HL-60/S4 treated with phorbol 12-myristate 13-acetate at 8.2 ng/mL for 4 days and 3 days (cell line): ENCODE measurements around the gene UGT1A6.
"Not testable (repeated sequence)": the region's sequence is repeated elsewhere in the genome, so short reads cannot be mapped to it uniquely, and the experiment has no call there.

Experiments used
- in situ Hi-C: fragments of 300-500 bp; cut with MboI; formaldehyde crosslinking; loops from 2 replicates; pipeline ENCODE4 v1.15.0; 2022; ENCODE audit warnings: low sequenced_read_pairs

UGT1A6 gene

GRCh38 chr2:233692648-233693047, at the start of gene UGT1A6:
Gene UGT1A6, plus strand, starts transcription at chr2:233692890. Its CDS starts 115 bp downstream, at chr2:233693005.
- in situ Hi-C loops, result no loop called here

- in situ Hi-C loops, result no loop called here
Observed at GRCh38 chr2:233643128-233643527, 49.6 kb upstream of the UGT1A6 start.

DNA sequence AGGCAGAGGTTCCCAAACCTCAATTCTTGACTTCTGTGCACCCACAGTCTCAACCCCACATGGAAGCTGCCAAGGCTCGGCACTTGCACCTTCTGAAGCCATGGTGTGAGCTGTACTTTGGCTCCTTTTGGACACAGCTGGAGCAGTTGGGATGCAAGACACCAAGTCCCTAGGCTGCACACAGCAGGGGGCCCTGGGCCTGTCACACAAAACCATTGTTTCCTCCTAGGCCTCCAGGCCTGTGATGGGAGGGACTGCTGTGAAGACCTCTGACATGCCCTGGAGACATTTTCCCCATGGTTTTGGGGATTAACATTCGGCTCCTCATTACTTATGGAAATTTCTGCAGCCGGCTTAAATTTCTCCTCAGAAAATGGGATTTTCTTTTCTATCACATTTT, 46.7 kb upstream of the UGT1A6 start:
- in situ Hi-C loops, result not testable (repeated sequence)

DNA sequence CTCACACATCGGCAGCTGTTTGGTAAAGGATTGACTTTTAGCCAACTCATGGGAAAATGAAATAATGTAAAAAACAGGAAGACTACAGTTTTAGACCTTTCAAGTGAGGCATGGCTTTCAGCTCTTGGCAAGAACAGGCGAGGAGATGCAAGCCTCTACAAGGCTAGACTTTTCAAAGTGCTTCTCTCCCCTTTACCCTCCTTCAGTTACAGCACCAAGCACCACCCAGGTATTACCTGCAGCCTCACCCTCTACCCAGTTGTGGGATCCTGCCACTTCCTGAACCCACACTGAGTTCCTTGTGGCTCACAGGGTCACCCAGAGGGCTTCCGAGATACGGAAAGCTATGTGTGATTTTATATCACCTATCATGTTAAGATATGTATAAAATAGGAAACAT, 41.7 kb upstream of the UGT1A6 start:
- in situ Hi-C loops, result no loop called here

GRCh38 chr2:233651430-233651829, 41.3 kb upstream of the UGT1A6 start:
- in situ Hi-C loops, result no loop called here

DNA sequence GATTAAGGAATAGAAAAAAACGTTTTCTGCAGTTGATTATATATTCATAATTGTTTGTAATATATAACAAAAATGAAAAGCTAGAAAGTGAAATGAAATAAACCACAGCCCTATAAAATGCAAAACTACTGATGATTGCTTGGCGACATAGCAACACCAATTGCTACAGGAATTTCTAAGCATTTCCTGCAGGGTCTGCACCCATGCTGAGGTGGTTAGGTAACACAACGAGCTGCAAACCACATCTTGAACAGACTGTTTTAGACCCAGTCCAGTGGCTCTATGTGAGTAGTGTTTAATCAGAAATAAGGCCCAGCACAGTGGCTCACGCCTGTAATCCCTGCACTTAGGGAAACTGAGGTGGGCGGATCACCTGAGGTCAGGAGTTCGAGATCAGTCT, 38.2 kb upstream of the UGT1A6 start:
- in situ Hi-C loops, result no loop called here

DNA sequence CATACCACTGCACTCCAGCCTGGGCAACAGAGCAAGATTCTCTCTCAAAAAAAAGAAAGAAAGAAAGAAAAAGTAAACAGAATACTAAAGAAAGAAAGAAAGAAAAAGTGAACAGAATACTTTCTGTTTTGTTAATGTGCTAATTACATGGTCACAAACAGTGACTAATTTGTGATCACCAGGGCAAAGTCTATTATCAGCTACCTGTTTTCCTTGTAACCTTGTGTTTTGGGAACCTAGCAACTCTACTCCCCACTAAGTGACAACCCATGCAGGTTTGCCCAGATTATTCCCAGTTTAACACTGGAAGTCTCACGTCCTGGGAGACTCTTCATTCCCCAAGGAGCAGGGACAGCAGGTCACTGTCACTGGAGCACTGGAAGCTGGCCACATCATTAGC, 37.6 kb upstream of the UGT1A6 start:
- in situ Hi-C loops, result no loop called here

DNA sequence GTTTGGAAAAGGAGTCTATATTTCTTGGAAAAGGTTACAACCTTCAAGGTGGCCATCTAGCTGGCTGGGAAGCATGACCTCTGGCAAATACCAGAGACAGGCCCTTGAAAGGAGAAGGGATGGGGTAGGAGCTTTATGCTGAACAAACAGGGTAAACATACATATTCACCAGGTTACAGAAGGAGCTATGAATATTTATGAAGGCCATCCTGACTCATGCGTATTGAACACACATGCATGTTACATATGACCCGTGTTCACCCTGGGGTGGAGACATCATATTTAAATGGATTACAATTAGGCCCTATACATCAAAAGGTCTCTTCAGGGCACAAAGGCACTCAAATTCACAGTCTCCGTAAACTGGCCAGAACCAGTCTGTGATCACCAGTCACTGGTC, 36.7 kb upstream of the UGT1A6 start:
- in situ Hi-C loops, result not testable (repeated sequence)

DNA sequence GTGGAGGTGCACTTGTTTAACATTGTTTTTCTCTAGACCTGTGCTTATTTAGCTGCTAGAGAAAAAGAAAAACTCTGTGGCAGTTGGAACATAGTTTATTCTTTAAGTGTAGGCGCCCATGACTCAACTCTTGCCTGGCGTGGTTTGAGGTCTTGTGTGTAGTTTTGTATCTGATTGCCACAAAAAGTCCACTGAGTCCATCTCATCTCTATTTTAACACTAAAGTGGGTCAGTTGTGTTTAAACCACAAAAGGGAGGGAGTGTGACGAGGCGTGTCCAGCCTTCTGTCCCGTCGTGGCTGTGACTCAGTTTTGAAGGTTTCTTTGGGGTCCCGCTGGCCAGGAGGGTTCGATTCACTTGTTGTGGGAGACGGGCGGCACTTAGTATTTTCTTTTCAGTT, 36.2 kb upstream of the UGT1A6 start:
- in situ Hi-C loops, result no loop called here

- in situ Hi-C loops, result no loop called here
Observed at GRCh38 chr2:233658610-233659009, 34.1 kb upstream of the UGT1A6 start.

DNA sequence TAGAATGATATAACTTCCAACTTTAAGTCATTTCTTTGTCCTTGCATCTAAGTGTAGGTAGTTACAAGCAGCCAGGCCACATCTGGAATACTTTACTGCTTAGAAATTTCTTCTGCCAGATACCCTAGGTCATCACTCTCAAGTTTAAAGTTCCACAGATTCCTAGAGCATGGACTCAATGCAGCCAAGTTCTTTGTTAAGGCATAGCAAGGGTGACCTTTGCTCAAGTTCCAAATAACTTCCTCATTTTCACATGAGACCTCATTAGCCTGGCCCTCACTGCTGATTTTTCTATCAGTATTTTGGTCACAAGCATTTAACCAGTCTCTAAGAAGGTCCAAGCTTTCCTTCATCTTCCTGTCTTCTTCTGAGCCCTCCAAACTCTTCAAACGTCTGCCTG, 28.8 kb upstream of the UGT1A6 start:
- in situ Hi-C loops, result no loop called here

DNA sequence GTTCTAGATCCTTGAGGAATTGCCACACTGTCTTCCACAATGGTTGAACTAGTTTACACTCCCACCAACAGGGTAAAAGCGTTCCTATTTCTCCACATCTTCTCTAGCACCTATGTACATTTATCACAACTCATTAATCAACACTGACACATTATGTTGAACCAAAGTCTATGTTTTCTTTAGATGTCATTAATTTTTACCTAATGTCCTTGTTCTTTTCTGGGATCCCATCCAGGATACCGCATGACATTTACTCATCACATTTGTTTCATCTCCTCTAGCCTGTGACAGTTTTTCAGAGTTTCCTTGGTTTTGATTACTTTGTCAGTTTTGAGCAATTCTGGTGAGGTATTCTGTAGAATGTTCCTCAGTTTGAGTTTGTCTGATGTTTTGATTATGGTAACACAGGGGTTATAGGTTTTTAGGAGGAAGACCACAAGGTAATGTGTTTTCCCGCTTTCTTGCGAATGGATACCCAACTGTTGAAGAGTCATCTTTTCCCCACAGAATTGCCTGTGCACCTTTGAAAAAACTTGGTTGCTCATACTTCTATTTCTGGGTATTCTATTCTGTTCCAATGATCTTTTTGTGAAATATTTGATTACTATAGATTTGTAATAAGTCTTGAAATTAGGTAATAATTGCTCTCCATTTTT, 24.0 kb upstream of the UGT1A6 start:
- in situ Hi-C loops, result no loop called here

GRCh38 chr2:233671290-233672161, 21.2 kb upstream of the UGT1A6 start, which contains the start of gene UGT1A9:
Gene UGT1A9, plus strand, starts transcription at chr2:233671898. Its CDS starts 37 bp downstream, at chr2:233671935.
- in situ Hi-C loops, result no loop called here

- in situ Hi-C loops, result no loop called here
Observed at GRCh38 chr2:233672886-233673285, 19.8 kb upstream of the UGT1A6 start.

- in situ Hi-C loops, result no loop called here
Observed at GRCh38 chr2:233673896-233674295, 18.8 kb upstream of the UGT1A6 start.

GRCh38 chr2:233674314-233674713, 18.4 kb upstream of the UGT1A6 start:
- in situ Hi-C loops, result no loop called here

DNA sequence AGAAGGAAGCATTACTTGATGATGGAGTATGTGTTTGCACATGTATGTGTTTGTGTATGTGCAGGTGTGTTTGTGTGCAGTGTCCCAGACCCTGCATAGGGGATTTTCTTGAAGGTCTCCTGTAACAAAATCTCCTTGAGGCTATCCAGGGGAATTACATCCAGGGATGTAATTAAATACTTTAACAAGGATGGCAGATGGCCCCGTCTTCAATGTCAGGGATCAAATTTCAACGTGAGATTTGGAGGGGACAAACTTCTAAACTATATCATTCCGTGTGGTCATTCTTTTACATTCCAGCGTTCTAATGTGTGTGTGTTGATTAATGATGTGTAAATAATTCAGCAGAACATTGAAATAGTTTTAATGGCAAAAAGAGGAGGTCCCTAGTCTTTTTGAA, 17.7 kb upstream of the UGT1A6 start:
- in situ Hi-C loops, result no loop called here

GRCh38 chr2:233676046-233676445, 16.6 kb upstream of the UGT1A6 start:
- in situ Hi-C loops, result no loop called here

DNA sequence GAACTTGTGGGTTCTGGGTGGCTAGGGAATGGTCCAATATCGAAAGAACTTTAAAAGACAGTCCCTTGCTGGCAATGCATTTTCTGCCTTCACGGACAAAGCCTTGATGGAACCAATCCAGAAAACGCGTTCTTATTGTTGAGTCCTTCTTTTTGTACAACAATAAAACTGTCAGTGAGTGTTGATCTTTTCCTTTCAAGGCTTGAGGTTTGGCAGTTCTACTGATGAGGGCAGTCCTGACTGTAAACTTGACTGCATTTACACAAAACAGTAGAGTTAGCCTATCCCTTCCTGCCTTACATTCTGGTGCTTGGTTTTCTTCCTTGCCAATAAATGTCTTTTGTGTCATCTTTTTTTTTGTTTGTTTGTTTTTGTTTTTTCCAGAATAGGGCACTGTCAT, 13.5 kb upstream of the UGT1A6 start:
- in situ Hi-C loops, result no loop called here

- in situ Hi-C loops, result no loop called here
Observed at GRCh38 chr2:233680361-233681045, 12.2 kb upstream of the UGT1A6 start.

GRCh38 chr2:233681521-233682099, 11.1 kb upstream of the UGT1A6 start, which contains the start of gene UGT1A7:
Gene UGT1A7, plus strand, starts transcription at chr2:233681901. Its CDS starts 37 bp downstream, at chr2:233681938.
- in situ Hi-C loops, result no loop called here
